Gastrocnemius medialis (tissue), 4 donors: ENCODE measurements around the gene CARM1. TPM values are rescaled to one million over a fixed set of nuclear protein-coding genes. Genes with fewer than 3 reads are reported as not detected.

ENCODE experiments used
- ATAC-seq, 2 donors: fragments of 150-250 bp; one replicate each; pipeline ENCODE4 v1.9.1; 2016
- DNase-seq, 2 donors: peaks; one replicate each; pipeline ENCODE4 v3.0.0-alpha.2; 2019
- H3K27ac ChIP-seq, 4 donors: fragments of 200-600 bp; sonication (generic); 1 replicate in 1 of 4; 2 replicates in 3 of 4; pipeline ENCODE4 v1.5.1; 2016 to 2018; ENCODE audit warnings: mild to moderate bottlenecking in 2 of 4, moderate library complexity in 1 of 4
- H3K27me3 ChIP-seq, 3 donors: fragments of 200-600 bp; sonication (generic) in 2 of 3; 1 replicate in 1 of 3; 2 replicates in 2 of 3; pipeline versions ENCODE4 v1.5.1 to v1.6.0; 2016 to 2019; ENCODE audit warnings: mild to moderate bottlenecking in 1 of 3, moderate library complexity in 1 of 3
- H3K36me3 ChIP-seq, 2 donors: fragments of 200-600 bp; sonication (generic) in 1 of 2; one replicate each; pipeline ENCODE4 v1.5.1; 2017 to 2018
- H3K4me1 ChIP-seq, 2 donors: fragments of 200-600 bp; sonication (generic) in 1 of 2; one replicate each; pipeline ENCODE4 v1.5.1; 2016 to 2017; ENCODE audit warnings: mild to moderate bottlenecking in 2 of 2
- H3K4me3 ChIP-seq, 4 donors: fragments of 200-600 bp; sonication (generic) in 3 of 4; 1 replicate in 1 of 4; 2 replicates in 3 of 4; pipeline ENCODE4 v1.5.1; 2016 to 2019; ENCODE audit warnings: mild to moderate bottlenecking in 2 of 4
- H3K9me3 ChIP-seq, 3 donors: fragments of 200-600 bp; sonication (generic) in 2 of 3; 1 replicate in 1 of 3; 2 replicates in 2 of 3; pipeline ENCODE4 v1.5.1; 2016 to 2019
- CTCF ChIP-seq, 5 experiments: fragments of 450-650 bp in 3 of 5; fragments of 200-600 bp in 2 of 5; sonication (generic) in 2 of 5; IDR thresholded peaks in 4 of 5; conservative IDR thresholded peaks in 1 of 5; 1 replicate in 4 of 5; 2 replicates in 1 of 5; pipeline ENCODE4 v1.5.1; 2016 to 2019; ENCODE audit warnings: antibody characterized with exemption in 5 of 5, mild to moderate bottlenecking in 3 of 5, moderate library complexity in 3 of 5
- POLR2A ChIP-seq, 2 donors: fragments of 450-650 bp; IDR thresholded peaks; one replicate each; pipeline ENCODE4 v1.6.1; 2017; ENCODE audit warnings: antibody characterized with exemption in 2 of 2, mild to moderate bottlenecking in 2 of 2, moderate library complexity in 2 of 2
- in situ Hi-C, 4 donors: fragments of 200-750 bp; cut with MboI; loops; one replicate each; pipeline versions ENCODE4 v1.15.0 to v1.8.0; 2017; ENCODE audit warnings: low sequenced_read_pairs in 4 of 4
- intact Hi-C: fragments of 100-400 bp; cut with DNase I; formaldehyde crosslinking; loops from one replicate; pipeline ENCODE4 v1.15.1; 2023; ENCODE audit warnings: low total_unique reads
- total RNA-seq, 4 donors: library from RNA; depleted of rRNA; stranded (reverse); fragments of >200 nt; gene quantifications; one replicate each; pipeline versions ENCODE4 v1.1.0 to v1.2.3, GENCODE V29; 2016

Gene CARM1
- total RNA-seq, 4 donors from 2014 or later: 31.2 to 58.5 (median 53.0) TPM

- in situ Hi-C loops: no loop called here
- no peak for DNase-seq
- TF ChIP-seq CTCF (IDR thresholded peaks at IDR 0.05 in 4 of 5, conservative IDR thresholded peaks at IDR 0.05 in 1 of 5) (peak; percentile 30 to 50 (median 38)), POLR2A (IDR thresholded peaks at IDR 0.05) (no peak)
- no peaks in the 10 kb centered on the region for H3K27me3 ChIP-seq
- no peaks in the 10 kb centered on the region for H3K36me3 ChIP-seq
- H3K4me3 ChIP-seq: no peak overlapping the region
- no peak overlapping the region for H3K27ac ChIP-seq
- no peak for ATAC-seq
- H3K4me1 ChIP-seq: no peaks in the 10 kb centered on the region
- intact Hi-C loops: no loop called here
- no peaks in the 10 kb centered on the region for H3K9me3 ChIP-seq
Observed at GRCh38 chr19:10858204-10858828, 13.0 kb upstream of the CARM1 start.

GRCh38 chr19:10861103-10861651 is 10.2 kb upstream of the CARM1 start:
- H3K27ac ChIP-seq: no peak overlapping the region
- no peaks in the 10 kb centered on the region for H3K36me3 ChIP-seq
- intact Hi-C loops (no loop called here), in situ Hi-C loops (loop anchor here in 2 of 4 donors (5.0 to 10.0 kb wide), 2 partner anchors 86 to 149 kb away; no protein-coding TSS in a partner anchor)
- no peak overlapping the region for H3K4me3 ChIP-seq
- no peaks in the 10 kb centered on the region for H3K27me3 ChIP-seq
- DNase-seq: no peak
- no peak for ATAC-seq
- no peaks in the 10 kb centered on the region for H3K9me3 ChIP-seq
- TF ChIP-seq CTCF (IDR thresholded peaks at IDR 0.05 in 4 of 5, conservative IDR thresholded peaks at IDR 0.05 in 1 of 5) (peak in 1 of 5 experiments; percentile 18), POLR2A (IDR thresholded peaks at IDR 0.05) (no peak)
- H3K4me1 ChIP-seq: peaks cover 4 to 7% of the 10 kb centered on the region in 2 donors

- ATAC-seq (no peak), DNase-seq (no peak)
- Histone ChIP-seq H3K36me3 (no peaks in the 10 kb centered on the region), H3K27ac (peak overlapping the region in 2 of 4 donors; percentile 19 to 41), H3K4me1 (peaks cover 4 to 7% of the 10 kb centered on the region in 2 donors), H3K27me3 (no peaks in the 10 kb centered on the region), H3K4me3 (no peak overlapping the region), H3K9me3 (no peaks in the 10 kb centered on the region)
- intact Hi-C loops: no loop called here
- TF ChIP-seq CTCF (IDR thresholded peaks at IDR 0.05 in 4 of 5, conservative IDR thresholded peaks at IDR 0.05 in 1 of 5) (no peak), POLR2A (IDR thresholded peaks at IDR 0.05) (no peak)
- in situ Hi-C loops: loop anchor here in 2 of 4 donors (5.0 to 10.0 kb wide), 2 partner anchors 88 to 150 kb away; no protein-coding TSS in a partner anchor
Observed at GRCh38 chr19:10862561-10863106, 8.7 kb upstream of the CARM1 start.

GRCh38 chr19:10863107-10863717 is 8.1 kb upstream of the CARM1 start:
- TF ChIP-seq POLR2A (IDR thresholded peaks at IDR 0.05) (no peak), CTCF (IDR thresholded peaks at IDR 0.05 in 4 of 5, conservative IDR thresholded peaks at IDR 0.05 in 1 of 5) (no peak)
- Histone ChIP-seq H3K4me1 (peaks cover 4 to 7% of the 10 kb centered on the region in 2 donors), H3K4me3 (no peak overlapping the region), H3K27me3 (no peaks in the 10 kb centered on the region), H3K27ac (peak overlapping the region in 2 of 4 donors; percentile 19 to 41), H3K9me3 (no peaks in the 10 kb centered on the region), H3K36me3 (no peaks in the 10 kb centered on the region)
- in situ Hi-C loops: loop anchor here in 2 of 4 donors (5.0 to 10.0 kb wide), 2 partner anchors 88 to 151 kb away; no protein-coding TSS in a partner anchor
- intact Hi-C loops: no loop called here
- no peak for DNase-seq
- peak in 1 of 2 donors; percentile 12 for ATAC-seq
